Transverse colon (tissue), 4 donors: Measurements from ENCODE around the gene RIMS1. TPM values are rescaled to one million over a fixed set of nuclear protein-coding genes. Genes with fewer than 3 reads are reported as not detected.
"Not testable (repeated sequence)": the region's sequence is repeated elsewhere in the genome, so short reads cannot be mapped to it uniquely, and the experiment has no call there.

Source experiments
- DNase-seq: peaks from one replicate; pipeline ENCODE4 v3.0.0-alpha.2; 2019
- H3K27ac ChIP-seq, 4 donors: fragments of 200-600 bp; sonication (generic); 2 replicates each; pipeline ENCODE4 v1.5.1; 2016 to 2018; ENCODE audit warnings: inconsistent platforms in 4 of 4
- H3K27me3 ChIP-seq: fragments of 200-600 bp; sonication (generic); 2 replicates; pipeline ENCODE4 v1.5.1; 2017; ENCODE audit warnings: inconsistent platforms
- H3K36me3 ChIP-seq, 4 donors: fragments of 200-600 bp; sonication (generic); 2 replicates each; pipeline ENCODE4 v1.5.1; 2017 to 2019; ENCODE audit warnings: inconsistent platforms in 4 of 4
- H3K4me1 ChIP-seq, 4 donors: fragments of 200-600 bp; sonication (generic); 2 replicates each; pipeline ENCODE4 v1.5.1; 2017 to 2020; ENCODE audit warnings: inconsistent platforms in 4 of 4
- H3K4me3 ChIP-seq, 4 donors: fragments of 200-600 bp; sonication (generic); 1 replicate in 1 of 4; 2 replicates in 3 of 4; pipeline versions ENCODE4 v1.5.1 to v1.6.1; 2017 to 2019; ENCODE audit warnings: inconsistent platforms in 4 of 4
- H3K9me3 ChIP-seq, 2 donors: fragments of 200-600 bp; sonication (generic); 2 replicates each; pipeline ENCODE4 v1.5.1; 2017 to 2019; ENCODE audit warnings: inconsistent platforms in 2 of 2
- EP300 ChIP-seq: sonication (generic); formaldehyde crosslinking; IDR thresholded peaks from one replicate; pipeline ENCODE4 v1.6.1; 2017; ENCODE audit warnings: antibody characterized with exemption, low read depth
- POLR2A ChIP-seq: fragments of 450-650 bp; IDR thresholded peaks from one replicate; pipeline ENCODE4 v1.6.1; 2016; ENCODE audit warnings: antibody characterized with exemption, mild to moderate bottlenecking, moderate library complexity
- POLR2AphosphoS5 ChIP-seq, 3 donors: sonication (generic); formaldehyde crosslinking; IDR thresholded peaks; one replicate each; pipeline ENCODE4 v1.6.1; 2016; ENCODE audit warnings: antibody characterized with exemption in 3 of 3
- WGBS, 2 donors: methylation state at CpG; one replicate each; pipeline ENCODE4 v1.1.5; 2018; ENCODE audit warnings: low coverage in 1 of 2; 5-methylcytosine and 5-hydroxymethylcytosine counted together
- in situ Hi-C, 4 donors: fragments of 200-750 bp; cut with MboI; loops; one replicate each; pipeline versions ENCODE4 v1.15.0 to v1.15.1; 2017; ENCODE audit warnings: low sequenced_read_pairs in 3 of 4, low pct_ligation_motif_present in 1 of 4, low pct_unique_long_range_greater_than_20kb in 1 of 4
- intact Hi-C: fragments of 100-400 bp; cut with DNase I; formaldehyde crosslinking; loops from one replicate; pipeline ENCODE4 v1.15.1; 2023; ENCODE audit warnings: low total_unique reads
- total RNA-seq, 4 donors: library from RNA; depleted of rRNA; stranded (reverse); fragments of >200 nt; gene quantifications; one replicate each; pipeline ENCODE4 v1.1.0, GENCODE V29; 2016
- TF ChIP-seq, protein P1 (sequence below), 5 experiments: fragments of 200-600 bp in 3 of 5; fragments of 450-650 bp in 2 of 5; sonication (generic) in 3 of 5; IDR thresholded peaks; 1 replicate in 2 of 5; 2 replicates in 3 of 5; pipeline ENCODE4 v1.5.1; 2016 to 2017; ENCODE audit warnings: antibody characterized with exemption in 5 of 5, inconsistent platforms in 3 of 5, mild to moderate bottlenecking in 2 of 5, moderate library complexity in 1 of 5

RIMS1 gene
- total RNA-seq, 4 donors from 2014 or later: 0.32 to 0.41 TPM; not detected in 2

DNA sequence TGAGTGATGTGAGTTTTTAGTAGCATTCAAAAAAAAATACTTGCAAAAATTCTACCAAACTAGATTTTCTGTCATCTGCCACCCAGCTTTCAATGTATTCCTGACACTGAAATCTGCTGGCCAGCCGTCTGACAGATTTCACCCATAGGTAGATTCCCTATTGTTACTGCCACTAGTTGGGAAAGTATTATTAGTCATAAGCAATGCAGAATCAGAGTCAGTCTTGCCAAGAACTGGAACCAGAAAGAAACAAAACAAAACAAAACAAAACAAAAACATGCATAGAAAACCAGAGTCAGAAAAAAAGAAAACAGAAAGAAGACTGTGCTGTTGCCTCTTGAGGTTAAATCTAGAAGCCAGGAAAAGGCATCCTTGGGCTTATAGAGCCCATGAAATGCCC is 442.4 kb downstream of the RIMS1 start:
- TF ChIP-seq POLR2A (no peak), POLR2AphosphoS5 (IDR thresholded peaks at IDR 0.05) (no peak), EP300 (no peak)
- TF ChIP-seq, protein P1, sequence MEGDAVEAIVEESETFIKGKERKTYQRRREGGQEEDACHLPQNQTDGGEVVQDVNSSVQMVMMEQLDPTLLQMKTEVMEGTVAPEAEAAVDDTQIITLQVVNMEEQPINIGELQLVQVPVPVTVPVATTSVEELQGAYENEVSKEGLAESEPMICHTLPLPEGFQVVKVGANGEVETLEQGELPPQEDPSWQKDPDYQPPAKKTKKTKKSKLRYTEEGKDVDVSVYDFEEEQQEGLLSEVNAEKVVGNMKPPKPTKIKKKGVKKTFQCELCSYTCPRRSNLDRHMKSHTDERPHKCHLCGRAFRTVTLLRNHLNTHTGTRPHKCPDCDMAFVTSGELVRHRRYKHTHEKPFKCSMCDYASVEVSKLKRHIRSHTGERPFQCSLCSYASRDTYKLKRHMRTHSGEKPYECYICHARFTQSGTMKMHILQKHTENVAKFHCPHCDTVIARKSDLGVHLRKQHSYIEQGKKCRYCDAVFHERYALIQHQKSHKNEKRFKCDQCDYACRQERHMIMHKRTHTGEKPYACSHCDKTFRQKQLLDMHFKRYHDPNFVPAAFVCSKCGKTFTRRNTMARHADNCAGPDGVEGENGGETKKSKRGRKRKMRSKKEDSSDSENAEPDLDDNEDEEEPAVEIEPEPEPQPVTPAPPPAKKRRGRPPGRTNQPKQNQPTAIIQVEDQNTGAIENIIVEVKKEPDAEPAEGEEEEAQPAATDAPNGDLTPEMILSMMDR (IDR thresholded peaks at IDR 0.05): no peak
- no peaks in the 10 kb centered on the region for H3K27me3 ChIP-seq
- H3K27ac ChIP-seq: no peak overlapping the region
- DNase-seq: no peak
- in situ Hi-C loops: no loop called here
- WGBS, 2 donors: 78 to 91% methylated on average over 1 of the region's 1 CpG
- no peaks in the 10 kb centered on the region for H3K4me1 ChIP-seq
- no peaks in the 10 kb centered on the region for H3K9me3 ChIP-seq
- intact Hi-C loops: no loop called here
- H3K36me3 ChIP-seq: no peaks in the 10 kb centered on the region
- no peak overlapping the region for H3K4me3 ChIP-seq

DNA sequence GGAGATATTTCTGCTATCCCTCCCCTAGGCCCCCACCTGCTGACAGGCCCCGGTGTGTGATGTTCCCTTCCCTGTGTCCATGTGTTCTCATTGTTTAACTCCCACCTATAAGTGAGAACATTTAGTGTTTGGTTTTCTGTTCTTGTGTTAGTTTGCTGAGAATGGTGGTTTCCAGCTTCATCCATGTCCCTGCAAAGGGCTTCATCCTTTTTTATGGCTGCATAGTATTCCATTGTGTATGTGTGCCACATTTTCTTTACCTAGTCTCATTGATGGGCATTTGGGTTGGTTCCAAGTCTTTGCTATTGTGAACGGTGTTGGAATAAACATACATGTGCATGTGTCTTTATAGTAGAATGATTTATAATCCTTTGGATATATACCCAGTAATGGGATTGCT is 448.9 kb downstream of the RIMS1 start:
- H3K4me1 ChIP-seq, H3K9me3 ChIP-seq, H3K36me3 ChIP-seq, intact Hi-C loops, H3K27ac ChIP-seq, in situ Hi-C loops, H3K27me3 ChIP-seq, DNase-seq, H3K4me3 ChIP-seq: not testable (repeated sequence)
- WGBS, 2 donors: 80 to 83% methylated on average over 1 to 2 of the region's 2 CpGs

DNA sequence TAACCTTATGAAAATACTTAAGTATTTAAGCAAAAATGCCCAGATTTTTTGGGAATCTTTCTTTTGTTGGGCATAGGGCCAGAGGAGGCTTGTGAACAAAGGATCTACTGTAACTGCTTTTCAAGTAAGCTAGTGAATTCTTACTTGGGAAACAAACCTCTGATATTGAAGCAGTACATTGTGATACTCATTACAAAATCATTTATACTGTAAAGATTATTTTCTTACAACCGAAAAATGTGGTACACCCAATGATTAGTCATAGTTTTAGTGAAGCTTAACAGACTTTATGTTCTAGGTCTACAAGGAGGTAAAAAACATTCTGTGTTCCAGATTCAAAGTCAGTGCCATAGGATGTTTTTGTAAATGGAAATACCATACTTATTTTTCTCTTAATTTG is 462.6 kb downstream of the RIMS1 start:
- H3K4me1 ChIP-seq: peaks cover 0 to 3% (median 0%) of the 10 kb centered on the region in 4 donors
- intact Hi-C loops (no loop called here), in situ Hi-C loops (no loop called here)
- no peaks in the 10 kb centered on the region for H3K27me3 ChIP-seq
- H3K27ac ChIP-seq: no peak overlapping the region
- no peaks in the 10 kb centered on the region for H3K36me3 ChIP-seq
- H3K9me3 ChIP-seq: no peaks in the 10 kb centered on the region
- TF ChIP-seq EP300 (no peak), POLR2AphosphoS5 (IDR thresholded peaks at IDR 0.05) (no peak), POLR2A (no peak)
- TF ChIP-seq, protein P1 (IDR thresholded peaks at IDR 0.05): no peak
- no peak for DNase-seq
- WGBS, 2 donors: 43 to 67% methylated on average over 1 of the region's 1 CpG
- no peak overlapping the region for H3K4me3 ChIP-seq

DNA sequence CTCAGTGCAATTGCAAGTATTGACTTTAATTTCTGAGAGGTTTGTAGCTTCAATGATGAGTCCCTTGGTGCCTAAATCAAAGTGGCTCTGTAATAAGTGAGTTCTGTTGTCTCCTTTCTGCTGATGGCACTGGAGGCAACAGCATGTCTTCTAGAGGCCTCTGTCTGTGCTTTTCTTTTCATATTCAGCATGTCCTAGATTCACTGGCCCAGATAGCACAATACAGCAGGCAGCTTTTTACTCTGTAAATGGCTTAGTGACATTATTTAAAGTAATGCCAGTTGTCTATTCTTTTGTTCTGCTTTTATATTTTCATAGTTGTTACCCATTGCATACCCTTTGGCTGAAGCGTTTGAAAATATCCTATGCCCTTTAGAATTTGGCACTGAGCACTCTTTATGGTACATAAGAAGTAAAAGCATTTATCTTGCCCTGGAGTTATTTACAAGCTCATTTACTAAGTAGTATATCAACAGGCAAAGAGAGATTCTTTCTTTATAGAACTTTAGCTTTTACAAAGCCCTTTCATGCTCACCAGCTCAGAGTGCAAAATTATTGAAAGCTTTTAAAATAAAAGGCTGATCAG is 464.0 kb downstream of the RIMS1 start:
- in situ Hi-C loops: no loop called here
- intact Hi-C loops: no loop called here
- 36 to 45% methylated on average over 1 of the region's 1 CpG for whole genome bisulfite sequencing, 2 donors

More for the DNA sequence above, 464.0 kb downstream of the RIMS1 start:
- no peak for DNase-seq
- H3K4me3 ChIP-seq: no peak overlapping the region
- H3K27me3 ChIP-seq: no peaks in the 10 kb centered on the region
- H3K27ac ChIP-seq: no peak overlapping the region
- H3K36me3 ChIP-seq: no peaks in the 10 kb centered on the region
- no peak for TF ChIP-seq EP300
- TF ChIP-seq, protein P1 (IDR thresholded peaks at IDR 0.05): no peak
- no peak for TF ChIP-seq POLR2AphosphoS5 (IDR thresholded peaks at IDR 0.05)
- TF ChIP-seq POLR2A: no peak
- H3K4me1 ChIP-seq: peaks cover 0 to 3% (median 0%) of the 10 kb centered on the region in 4 donors
- no peaks in the 10 kb centered on the region for H3K9me3 ChIP-seq
